Right renal cortex interstitium (tissue), 3 donors: Measurements from ENCODE around the gene USP54. TPM values are rescaled to one million over a fixed set of nuclear protein-coding genes. Genes with fewer than 3 reads are reported as not detected.
"Not testable (repeated sequence)": the region's sequence is repeated elsewhere in the genome, so short reads cannot be mapped to it uniquely, and the experiment has no call there.

ENCODE experiments used
- DNase-seq, 3 donors: peaks; one replicate each; pipeline ENCODE4 v3.0.0-alpha.2; 2013; ENCODE audit warnings: low read depth in 3 of 3, low spot score in 2 of 3
- polyA plus RNA-seq, 3 donors: library from polyadenylated mRNA; unstranded; fragments of 120-200 nt; gene quantifications; one replicate each; pipeline ENCODE4 v1.2.1, GENCODE V29; 2013; ENCODE audit not compliant: insufficient read length in 3 of 3

USP54 gene
- polyA plus RNA-seq: 10 to 100 TPM; 35.5 to 40.3 (median 35.8) TPM

GRCh38 chr10:73590881-73591799 is at the start of gene USP54:
Gene USP54, minus strand, starts transcription at chr10:73591342. Its CDS starts 15,684 bp downstream, at chr10:73575658.
- no peak for DNase-seq

- no peak for DNase-seq
These were observed 48.1 kb upstream of the USP54 start for GRCh38 chr10:73639286-73639685.

GRCh38 chr10:73635781-73636180 is 44.6 kb upstream of the USP54 start:
- no peak for DNase-seq

- no peak for DNase-seq
These were observed 43.3 kb upstream of the USP54 start for GRCh38 chr10:73634421-73634820.

- no peak for DNase-seq
These were observed 38.0 kb upstream of the USP54 start for GRCh38 chr10:73629165-73629564.

- DNase-seq: no peak
These were observed 37.3 kb upstream of the USP54 start for GRCh38 chr10:73628405-73628804.

GRCh38 chr10:73627300-73627699 is 36.2 kb upstream of the USP54 start:
- no peak for DNase-seq

GRCh38 chr10:73625884-73626752 is 35.0 kb upstream of the USP54 start:
- DNase-seq: peak in 2 of 3 donors; percentile 97 to 99

- DNase-seq: no peak
These were observed 34.1 kb upstream of the USP54 start for GRCh38 chr10:73625004-73625883.

GRCh38 chr10:73623056-73623455 is 31.9 kb upstream of the USP54 start:
- no peak for DNase-seq

GRCh38 chr10:73620974-73621373 is 29.8 kb upstream of the USP54 start:
- not testable (repeated sequence) for DNase-seq

- DNase-seq: not testable (repeated sequence)
These were observed 26.0 kb upstream of the USP54 start for GRCh38 chr10:73617143-73617542.

- DNase-seq: no peak
These were observed 23.6 kb upstream of the USP54 start for GRCh38 chr10:73614720-73615119.

- DNase-seq: no peak
These were observed 18.0 kb upstream of the USP54 start for GRCh38 chr10:73609116-73609515.

GRCh38 chr10:73601486-73601921 is 10.4 kb upstream of the USP54 start:
- no peak for DNase-seq

GRCh38 chr10:73597346-73597745 is 6.2 kb upstream of the USP54 start:
- no peak for DNase-seq

- no peak for DNase-seq
These were observed 2.7 kb upstream of the USP54 start for GRCh38 chr10:73593812-73594211.

GRCh38 chr10:73593110-73593509 is 2.0 kb upstream of the USP54 start:
- DNase-seq: no peak

GRCh38 chr10:73591935-73592699 is 975 bp upstream of the USP54 start:
- DNase-seq: no peak
